HUES48 (cell line): ENCODE results near the gene GALNT13.

Source experiments
- H3K27ac ChIP-seq: one replicate; pipeline ENCODE4 v1.7.0; 2013; ENCODE audit warnings: low read depth, low read length, inconsistent platforms
- H3K27me3 ChIP-seq: 2 replicates; pipeline ENCODE4 v1.6.1; 2013; ENCODE audit warnings: mild to moderate bottlenecking, low read length; ENCODE audit not compliant: control insufficient read depth, insufficient read depth
- H3K36me3 ChIP-seq: 2 replicates; pipeline ENCODE4 v1.6.1; 2013; ENCODE audit warnings: low read length; ENCODE audit not compliant: control insufficient read depth, insufficient read depth
- H3K4me1 ChIP-seq: 2 replicates; pipeline ENCODE4 v1.6.1; 2013; ENCODE audit warnings: mild to moderate bottlenecking, low read length; ENCODE audit not compliant: control insufficient read depth, insufficient read depth
- H3K4me3 ChIP-seq: 2 replicates; pipeline ENCODE4 v1.5.1; 2013; ENCODE audit warnings: mild to moderate bottlenecking, low read depth, low read length
- H3K9ac ChIP-seq: 2 replicates; pipeline ENCODE4 v1.6.1; 2013; ENCODE audit warnings: mild to moderate bottlenecking, low read depth, low read length, moderate library complexity
- H3K9me3 ChIP-seq: 2 replicates; pipeline ENCODE4 v1.6.1; 2013; ENCODE audit warnings: low read length; ENCODE audit not compliant: control insufficient read depth, insufficient read depth

Gene GALNT13

DNA sequence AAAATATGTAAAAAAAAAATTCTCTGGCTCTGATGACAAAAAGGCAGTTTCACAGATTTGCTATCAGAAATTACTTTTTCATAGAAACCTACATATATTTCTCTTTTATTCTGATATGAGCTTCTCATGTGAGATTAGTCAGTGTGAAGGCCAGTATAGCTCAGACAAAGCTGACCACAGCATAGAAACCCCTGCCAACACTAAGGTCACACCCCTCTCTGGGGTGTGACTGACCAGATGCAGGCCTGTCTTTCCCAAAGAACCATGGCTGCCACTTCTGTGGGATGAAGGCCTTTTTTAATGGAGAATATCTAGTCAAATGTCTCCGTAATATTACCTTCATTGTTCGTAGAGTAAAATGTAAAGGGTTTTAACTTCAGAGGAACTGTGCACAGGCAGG is 496.4 kb downstream of the GALNT13 start:
- Histone ChIP-seq H3K9ac (no peak overlapping the region), H3K4me3 (no peak overlapping the region), H3K9me3 (no peaks in the 10 kb centered on the region), H3K36me3 (no peaks in the 10 kb centered on the region), H3K4me1 (peaks cover 8% of the 10 kb centered on the region; the same call in 1 of the 2 replicates), H3K27me3 (no peaks in the 10 kb centered on the region), H3K27ac (no peak overlapping the region)

DNA sequence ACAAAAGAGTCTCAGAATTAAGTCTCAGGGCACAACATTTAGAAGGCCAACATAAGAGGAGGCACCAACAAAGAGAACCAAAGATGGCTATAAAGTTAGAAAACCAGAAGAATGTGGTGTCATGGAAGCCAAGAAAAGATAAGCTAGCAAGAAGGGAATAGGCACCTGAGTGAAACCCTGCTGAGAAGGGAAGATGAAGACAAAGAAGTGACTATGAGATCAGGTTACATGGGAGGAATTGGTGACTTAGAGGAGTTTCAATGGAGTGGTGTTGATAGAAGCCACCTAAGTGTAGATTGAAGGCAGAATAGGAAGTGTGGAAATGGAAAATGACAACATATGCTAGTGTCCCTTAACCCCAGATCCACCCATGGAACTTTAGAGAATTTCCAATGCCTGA is 499.2 kb downstream of the GALNT13 start:
- no peak overlapping the region for H3K9ac ChIP-seq
- H3K27me3 ChIP-seq, result no peaks in the 10 kb centered on the region
- no peak overlapping the region for H3K27ac ChIP-seq
- H3K9me3 ChIP-seq, result no peaks in the 10 kb centered on the region
- peaks cover 13% of the 10 kb centered on the region for H3K4me1 ChIP-seq
- H3K36me3 ChIP-seq, result no peaks in the 10 kb centered on the region
- no peak overlapping the region for H3K4me3 ChIP-seq

DNA sequence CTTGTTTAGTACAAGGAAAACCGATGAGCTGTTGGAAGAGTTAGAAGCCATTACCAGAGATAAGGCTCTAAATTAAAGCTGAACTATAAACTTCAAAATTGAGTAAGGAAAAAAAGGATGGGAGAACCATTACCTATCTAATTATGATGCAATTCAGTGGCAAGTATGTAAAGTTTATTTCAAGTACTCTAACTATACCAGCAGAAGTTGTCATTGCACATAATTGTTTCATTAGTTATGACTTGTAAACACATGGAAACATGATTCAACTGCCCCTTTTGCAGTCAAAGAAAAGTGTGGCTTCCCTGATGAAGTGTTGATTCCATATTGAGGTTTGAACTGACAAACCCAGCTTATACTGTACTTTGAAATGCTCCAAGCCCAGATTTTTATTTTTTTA is 502.7 kb downstream of the GALNT13 start:
- no peaks in the 10 kb centered on the region for H3K36me3 ChIP-seq
- no peak overlapping the region for H3K9ac ChIP-seq
- H3K27me3 ChIP-seq, result no peaks in the 10 kb centered on the region
- peaks cover 26% of the 10 kb centered on the region for H3K4me1 ChIP-seq
- no peaks in the 10 kb centered on the region for H3K9me3 ChIP-seq
- H3K27ac ChIP-seq, result no peak overlapping the region
- H3K4me3 ChIP-seq, result no peak overlapping the region

DNA sequence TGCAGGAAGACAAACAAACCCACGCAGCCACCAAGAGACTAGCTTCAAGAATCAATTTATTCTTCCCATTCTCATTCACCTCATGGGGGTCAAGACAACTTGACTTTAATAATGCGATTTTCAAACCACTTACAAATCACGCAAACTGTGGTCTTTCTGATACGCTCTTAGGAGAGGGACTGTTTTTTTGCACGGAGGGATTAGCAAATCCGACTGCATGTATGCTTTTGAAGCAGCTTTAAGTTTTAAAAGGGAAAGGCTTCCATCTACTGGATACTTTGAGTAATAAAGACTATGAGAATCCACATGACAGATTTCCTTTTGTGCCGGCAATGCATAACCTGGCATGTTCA is 503.8 kb downstream of the GALNT13 start:
- Histone ChIP-seq H3K27ac (no peak overlapping the region), H3K4me3 (no peak overlapping the region; the same call in 1 of the 2 replicates), H3K4me1 (peaks cover 26% of the 10 kb centered on the region)

DNA sequence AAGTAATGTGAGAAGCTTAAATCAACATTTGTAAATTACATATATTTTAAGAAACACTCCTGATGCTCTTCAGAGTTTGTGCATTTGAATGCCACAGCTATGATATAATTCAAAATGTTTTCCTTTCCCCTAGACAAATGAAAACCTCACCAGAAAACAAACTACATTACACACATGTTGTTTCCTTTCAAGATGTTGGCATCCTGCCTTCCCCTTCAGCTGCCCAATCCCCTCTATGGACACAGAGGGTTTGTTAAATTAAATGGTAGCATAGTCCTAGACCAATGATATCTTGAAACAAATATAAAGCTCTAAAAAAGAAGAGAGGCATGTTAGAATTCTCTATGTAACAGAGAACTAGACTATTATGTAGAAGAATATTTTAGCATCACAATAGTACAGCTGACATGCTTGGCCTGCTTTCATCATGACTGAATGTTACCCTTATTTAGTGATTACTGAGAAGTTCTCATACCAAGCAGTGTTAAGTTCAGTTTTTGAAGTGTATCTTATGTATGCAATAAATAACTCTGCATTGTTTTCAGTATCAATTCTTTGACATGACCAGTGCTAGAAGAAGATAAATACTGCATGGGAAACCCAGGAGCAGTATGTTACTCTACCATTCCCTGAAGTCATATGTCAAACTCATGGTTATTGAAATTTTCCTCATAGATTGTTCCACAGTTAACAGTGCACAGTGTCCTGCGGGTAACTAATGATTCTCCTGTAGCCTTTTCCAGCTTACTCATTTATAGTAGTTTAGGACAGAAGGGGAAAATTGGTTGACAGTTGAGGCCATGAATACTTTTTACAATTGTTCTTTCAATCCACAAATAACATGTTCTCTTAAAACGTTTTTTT is 510.4 kb downstream of the GALNT13 start:
- Histone ChIP-seq H3K9ac (no peak overlapping the region), H3K4me3 (no peak overlapping the region), H3K4me1 (peaks cover 28% of the 10 kb centered on the region), H3K27me3 (no peaks in the 10 kb centered on the region), H3K27ac (no peak overlapping the region), H3K9me3 (no peaks in the 10 kb centered on the region), H3K36me3 (no peaks in the 10 kb centered on the region)

More for the DNA sequence above, 503.8 kb downstream of the GALNT13 start:
- H3K9ac ChIP-seq, result no peak overlapping the region
- H3K9me3 ChIP-seq, result no peaks in the 10 kb centered on the region
- no peaks in the 10 kb centered on the region for H3K36me3 ChIP-seq
- H3K27me3 ChIP-seq, result no peaks in the 10 kb centered on the region

DNA sequence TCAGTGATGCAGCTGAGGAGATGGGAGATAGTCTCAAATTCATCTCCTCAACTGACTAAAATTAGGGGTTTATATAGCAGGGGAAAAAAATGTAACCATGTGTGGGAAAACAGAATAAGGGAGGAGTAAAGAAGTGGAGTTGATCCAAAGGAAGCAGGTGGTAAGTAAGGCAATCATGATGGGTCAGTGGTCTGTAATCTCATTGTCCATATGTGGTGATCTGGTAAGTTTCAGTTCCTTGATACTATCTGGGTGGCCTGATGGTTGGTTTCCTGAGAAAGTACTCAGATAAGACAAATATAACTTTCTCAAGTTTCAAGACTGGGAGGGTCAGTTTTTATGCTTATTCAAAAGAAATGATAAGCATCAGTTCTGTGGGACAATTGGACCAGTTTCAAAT is 514.5 kb downstream of the GALNT13 start:
- peaks cover 21% of the 10 kb centered on the region for H3K4me1 ChIP-seq
- no peak overlapping the region for H3K4me3 ChIP-seq
- H3K27me3 ChIP-seq, result no peaks in the 10 kb centered on the region
- H3K27ac ChIP-seq, result no peak overlapping the region
- no peak overlapping the region for H3K9ac ChIP-seq
- H3K36me3 ChIP-seq, result no peaks in the 10 kb centered on the region
- no peaks in the 10 kb centered on the region for H3K9me3 ChIP-seq

DNA sequence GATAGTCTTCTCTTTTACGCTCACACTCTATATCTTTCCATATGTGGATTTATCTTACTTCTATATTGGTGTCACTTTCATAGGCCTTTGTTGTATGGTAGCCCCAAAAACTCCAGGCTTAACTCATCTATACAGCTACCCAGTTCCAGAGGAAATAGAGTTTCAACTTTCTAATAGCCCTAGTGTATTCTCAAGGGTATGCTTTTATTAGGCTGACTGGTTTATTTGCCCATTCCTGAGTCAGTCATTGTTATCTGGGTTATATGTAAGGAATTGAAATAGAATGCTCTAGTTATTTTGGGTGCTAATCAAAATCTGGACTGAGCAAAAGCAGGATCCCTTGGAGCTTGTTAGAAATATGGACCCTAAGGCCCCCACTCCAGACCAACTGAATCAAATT is 519.3 kb downstream of the GALNT13 start:
- H3K4me1 ChIP-seq, result no peaks in the 10 kb centered on the region
- H3K9ac ChIP-seq, result no peak overlapping the region
- no peaks in the 10 kb centered on the region for H3K27me3 ChIP-seq
- no peaks in the 10 kb centered on the region for H3K9me3 ChIP-seq
- H3K4me3 ChIP-seq, result no peak overlapping the region
- H3K27ac ChIP-seq, result no peak overlapping the region
- no peaks in the 10 kb centered on the region for H3K36me3 ChIP-seq

DNA sequence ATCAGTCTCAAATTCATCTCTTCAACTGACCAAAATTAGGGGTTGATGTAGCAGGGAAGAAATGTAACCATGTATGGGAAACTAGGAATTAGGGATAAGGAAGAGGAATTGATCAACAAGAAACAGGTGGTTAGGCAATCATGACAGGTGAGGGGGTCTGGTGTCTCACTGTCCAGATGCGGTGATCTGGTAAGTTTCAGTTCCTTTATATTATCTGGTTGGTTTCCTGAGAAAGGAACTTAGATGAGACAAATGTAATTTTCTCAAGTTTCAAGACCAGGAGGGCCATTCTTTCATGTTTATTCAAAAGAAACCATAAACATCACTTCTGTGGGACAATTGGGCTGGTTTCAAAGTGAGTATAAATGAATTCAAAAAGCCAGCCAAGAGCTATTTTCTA is 520.5 kb downstream of the GALNT13 start:
- Histone ChIP-seq H3K9me3 (no peaks in the 10 kb centered on the region), H3K9ac (no peak overlapping the region), H3K27me3 (no peaks in the 10 kb centered on the region), H3K4me3 (no peak overlapping the region), H3K4me1 (no peaks in the 10 kb centered on the region), H3K27ac (no peak overlapping the region), H3K36me3 (no peaks in the 10 kb centered on the region)

DNA sequence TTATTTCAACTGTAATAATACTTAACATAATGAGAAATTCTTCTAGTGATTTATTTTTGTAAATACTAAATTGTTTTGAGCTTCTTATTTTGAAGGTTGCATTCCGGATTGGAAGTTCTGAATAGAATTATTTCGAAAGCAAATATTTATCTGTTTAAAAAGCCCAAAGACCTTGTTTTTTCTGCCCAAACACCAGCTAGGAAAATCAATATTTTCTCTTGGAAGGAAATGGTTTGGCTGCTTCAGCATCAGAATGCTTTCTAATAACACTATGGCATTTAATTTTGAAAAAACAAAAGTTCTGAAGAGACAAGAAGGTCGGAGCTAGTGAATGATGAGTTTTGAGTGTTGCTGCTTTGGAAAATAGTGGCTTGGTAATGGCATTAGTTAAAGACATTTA is 522.9 kb downstream of the GALNT13 start:
- H3K4me3 ChIP-seq, result no peak overlapping the region
- no peak overlapping the region for H3K27ac ChIP-seq
- H3K27me3 ChIP-seq, result no peaks in the 10 kb centered on the region
- H3K9ac ChIP-seq, result no peak overlapping the region
- no peaks in the 10 kb centered on the region for H3K36me3 ChIP-seq
- no peaks in the 10 kb centered on the region for H3K9me3 ChIP-seq
- H3K4me1 ChIP-seq, result no peaks in the 10 kb centered on the region

DNA sequence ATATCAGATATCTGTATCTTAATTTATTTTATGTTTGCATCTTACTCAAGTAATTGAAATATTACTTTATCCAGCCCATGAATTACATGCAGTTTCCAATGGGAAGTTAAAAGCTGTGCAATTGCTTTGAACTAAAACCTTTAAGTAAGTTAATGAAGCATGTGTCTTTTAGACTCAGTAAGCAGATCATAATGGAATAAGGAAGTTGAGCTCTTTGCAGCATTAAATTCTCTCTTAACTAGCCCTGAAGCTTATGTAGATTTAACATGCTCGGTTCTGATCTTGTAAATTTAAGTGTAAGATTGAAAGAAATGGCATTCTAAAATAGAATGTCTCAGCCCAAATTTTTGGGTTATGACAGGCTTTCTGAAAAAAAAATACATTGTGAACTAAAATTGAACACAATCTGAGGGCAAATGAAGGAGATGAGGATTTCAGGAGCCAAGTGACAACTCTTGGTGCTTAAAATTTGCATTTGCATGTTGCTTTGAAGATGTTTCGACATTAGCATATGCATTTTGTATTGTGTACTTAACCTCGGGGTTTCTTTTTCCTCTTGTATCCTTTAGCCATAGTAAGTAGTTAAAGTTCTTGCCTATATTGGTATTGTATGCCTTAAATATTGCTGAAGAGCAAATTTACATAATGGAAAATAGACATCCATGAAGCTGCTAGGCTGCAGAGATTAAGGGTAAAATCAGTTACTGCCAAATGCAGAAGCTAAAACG is 529.0 kb downstream of the GALNT13 start:
- H3K36me3 ChIP-seq, result no peaks in the 10 kb centered on the region
- 0 out of 2 replicates have a peak overlapping the region, but pooled peaks have one; percentile 5 for H3K4me3 ChIP-seq
- no peaks in the 10 kb centered on the region for H3K9me3 ChIP-seq
- peak overlapping the region; percentile 38 for H3K27ac ChIP-seq
- peaks cover 15% of the 10 kb centered on the region for H3K4me1 ChIP-seq
- no peak overlapping the region for H3K9ac ChIP-seq
- H3K27me3 ChIP-seq, result no peaks in the 10 kb centered on the region

DNA sequence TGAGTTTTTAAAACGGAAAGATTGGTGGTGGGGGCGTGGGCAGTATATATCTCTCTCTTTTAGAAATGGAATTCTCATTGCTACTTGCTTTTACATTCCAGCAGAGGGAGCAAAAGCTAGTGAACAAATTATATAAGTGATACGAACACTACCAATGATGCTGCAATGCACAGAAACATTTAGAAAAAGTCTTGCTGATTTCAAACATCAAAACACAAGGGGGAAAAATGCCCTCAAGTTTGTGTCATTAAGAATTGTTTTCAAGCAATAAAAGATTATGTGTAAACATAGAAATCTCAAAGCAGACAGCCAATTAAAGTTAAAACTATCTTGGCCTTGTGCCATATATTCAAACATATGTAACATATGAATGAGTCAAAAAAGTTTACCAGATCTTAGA is 530.5 kb downstream of the GALNT13 start:
- no peak overlapping the region for H3K9ac ChIP-seq
- H3K27me3 ChIP-seq, result no peaks in the 10 kb centered on the region
- H3K27ac ChIP-seq, result no peak overlapping the region
- no peaks in the 10 kb centered on the region for H3K9me3 ChIP-seq
- H3K4me3 ChIP-seq, result no peak overlapping the region
- H3K4me1 ChIP-seq, result peaks cover 15% of the 10 kb centered on the region
- no peaks in the 10 kb centered on the region for H3K36me3 ChIP-seq
